B cell (primary cell): ENCODE measurements around the gene TTC9C. TPM values are rescaled to one million over a fixed set of nuclear protein-coding genes. Genes with fewer than 3 reads are reported as not detected.
A peak's percentile ranks its signal among the peaks of the same experiment; 100 is the strongest.

ENCODE experiments used
- ATAC-seq: fragments of 200-7000 bp; cut with Tn5 transposase; one replicate; pipeline ENCODE4 v1.10.0; 2021; ENCODE audit warnings: low read depth, mild to moderate bottlenecking, moderate number of reproducible peaks, moderate library complexity
- CTCF ChIA-PET: fragments of 350-600 bp; sonication (Branson Sonifier 250); formaldehyde crosslinking; loops from one replicate; lab custom pipeline; 2021; ENCODE audit warnings: antibody characterized with exemption, inconsistent platforms; lab: Charles Lee
- POLR2A ChIA-PET: fragments of 350-600 bp; sonication (Branson Sonifier 250); formaldehyde crosslinking; loops from one replicate; lab custom pipeline; 2021; ENCODE audit warnings: antibody characterized with exemption; lab: Charles Lee
- DNase-seq: peaks from one replicate; pipeline ENCODE4 v3.0.0; 2013
- H2AFZ ChIP-seq: 2 replicates; pipeline ENCODE4 v1.6.1; 2012; ENCODE audit warnings: mild to moderate bottlenecking, low read depth, low read length; ENCODE audit not compliant: insufficient read depth, poor library complexity, severe bottlenecking
- H3K27ac ChIP-seq, 2 donors: 1 replicate in 1 of 2; 2 replicates in 1 of 2; pipeline ENCODE4 v1.5.1; 2012 to 2013; ENCODE audit warnings: low read length in 2 of 2, mild to moderate bottlenecking in 2 of 2, moderate library complexity in 1 of 2
- H3K27me3 ChIP-seq, 4 experiments: fragments of 200-600 bp in 1 of 4; sonication (generic) in 1 of 4; replicated peaks in 1 of 4; 1 replicate in 2 of 4; 2 replicates in 2 of 4; pipeline versions ENCODE4 v1.6.1 to v1.7.0; 2013 to 2016; ENCODE audit warnings: low read length in 3 of 4, mild to moderate bottlenecking in 2 of 4, mixed read lengths in 1 of 4, moderate library complexity in 1 of 4; ENCODE audit not compliant: insufficient read depth in 4 of 4, control insufficient read depth in 3 of 4; ENCODE audit errors: control extremely low read depth in 1 of 4
- H3K36me3 ChIP-seq, 2 experiments: replicated peaks in 1 of 2; 1 replicate in 1 of 2; 2 replicates in 1 of 2; pipeline versions ENCODE4 v1.6.1 to v1.7.1; 2013; ENCODE audit warnings: low read length in 1 of 2; ENCODE audit not compliant: insufficient read depth in 2 of 2, control insufficient read depth in 1 of 2; ENCODE audit errors: control extremely low read depth in 1 of 2, extremely low read depth in 1 of 2
- H3K4me1 ChIP-seq, 2 donors: fragments of 200-600 bp in 1 of 2; sonication (generic) in 1 of 2; 1 replicate in 1 of 2; 2 replicates in 1 of 2; pipeline versions ENCODE4 v1.5.1 to v1.6.1; 2013 to 2017; ENCODE audit warnings: low read length in 2 of 2; ENCODE audit not compliant: control insufficient read depth in 2 of 2, insufficient read depth in 2 of 2
- H3K4me2 ChIP-seq: replicated peaks from 2 replicates; pipeline ENCODE3; 2012; ENCODE audit warnings: mild to moderate bottlenecking, low read depth, low read length; ENCODE audit not compliant: poor library complexity, severe bottlenecking
- H3K4me3 ChIP-seq, 5 experiments: fragments of 200-600 bp in 1 of 5; sonication (generic) in 1 of 5; 1 replicate in 3 of 5; 2 replicates in 2 of 5; pipeline versions ENCODE4 v1.5.1 to v1.7.0; 2011 to 2016; ENCODE audit warnings: low read length in 4 of 5, mild to moderate bottlenecking in 4 of 5, low read depth in 2 of 5, control low read depth in 1 of 5, moderate library complexity in 1 of 5; ENCODE audit not compliant: insufficient read depth in 1 of 5; ENCODE audit errors: control extremely low read depth in 1 of 5, extremely low read depth in 1 of 5
- H3K79me2 ChIP-seq: fragments of 200-600 bp; sonication (generic); one replicate; pipeline ENCODE4 v1.6.0; 2016; ENCODE audit warnings: low read length; ENCODE audit not compliant: control insufficient read depth, insufficient read depth
- H3K9ac ChIP-seq: fragments of 200-600 bp; sonication (generic); 2 replicates; pipeline ENCODE4 v1.6.1; 2017; ENCODE audit warnings: mild to moderate bottlenecking, low read length, moderate library complexity
- H3K9me3 ChIP-seq, 3 donors: one replicate each; pipeline versions ENCODE4 v1.6.1 to v1.7.1; 2013; ENCODE audit warnings: low read length in 2 of 3; ENCODE audit not compliant: control insufficient read depth in 2 of 3, insufficient read depth in 1 of 3; ENCODE audit errors: control extremely low read depth in 1 of 3
- H4K20me1 ChIP-seq: 2 replicates; pipeline ENCODE4 v1.6.0; 2012; ENCODE audit warnings: mild to moderate bottlenecking, low read length; ENCODE audit not compliant: insufficient read depth, control insufficient read depth, poor library complexity, severe bottlenecking
- H3K27ac Mint-ChIP-seq: one replicate; pipeline ENCODE4 v1.8.0; 2021; ENCODE audit warnings: mixed read lengths
- H3K27me3 Mint-ChIP-seq: one replicate; pipeline ENCODE4 v1.8.0; 2021; ENCODE audit warnings: mixed read lengths
- H3K4me1 Mint-ChIP-seq: one replicate; pipeline ENCODE4 v1.8.0; 2021; ENCODE audit warnings: mixed read lengths
- H3K4me3 Mint-ChIP-seq: one replicate; pipeline ENCODE4 v1.8.0; 2021; ENCODE audit warnings: mixed read lengths
- H3K9me3 Mint-ChIP-seq: one replicate; pipeline ENCODE4 v1.8.0; 2022; ENCODE audit warnings: mixed read lengths; ENCODE audit not compliant: insufficient read depth
- CTCF ChIP-seq: fragments of 200-600 bp; IDR thresholded peaks from one replicate; pipeline ENCODE4 v1.8.0; 2022; ENCODE audit warnings: antibody characterized with exemption, mild to moderate bottlenecking
- EZH2 ChIP-seq: IDR thresholded peaks from 2 replicates; pipeline ENCODE4 v1.6.1; 2012; ENCODE audit warnings: borderline replicate concordance, low read depth, mild to moderate bottlenecking, moderate library complexity, low read length; ENCODE audit not compliant: insufficient read depth, poor library complexity, severe bottlenecking
- WGBS: methylation state at CpG from one replicate; pipeline ENCODE4 v1.1.5; 2013; ENCODE audit warnings: missing lambda C conversion rate; ENCODE audit not compliant: insufficient coverage; 5-methylcytosine and 5-hydroxymethylcytosine counted together
- intact Hi-C: fragments of 100-400 bp; cut with micrococcal nuclease; formaldehyde crosslinking; loops from one replicate; pipeline ENCODE4 v1.10.0; 2022
- polyA plus RNA-seq: library from polyadenylated mRNA; depleted of rRNA; stranded (reverse); fragments of >200 nt; gene quantifications from 2 replicates; pipeline ENCODE4 v1.2.3, GENCODE V29; 2012
- total RNA-seq, 2 donors: library from RNA; stranded (reverse); fragments of 120-200 nt in 1 of 2; gene quantifications; 1 replicate in 1 of 2; 2 replicates in 1 of 2; pipeline versions ENCODE4 v1.2.3 to v1.2.4, GENCODE V29; 2013 to 2022

TTC9C gene
- total and polyA plus RNA-seq, 2 donors (not counting 1 experiment from before 2014, with no cell fraction given): 33.5 to 56.3 TPM

GRCh38 chr11:62708392-62708791, 19.9 kb upstream of the TTC9C start:
- POLR2A ChIA-PET: interaction anchor here (0.5 to 6.5 kb wide), 11 partner anchors 19 to 320 kb away, joined by 3 to 66 read pairs (median 11); partner anchors contain the start of genes B3GAT3, C11orf98, CSKMT and HNRNPUL2
- no peaks in the 10 kb centered on the region for H3K27me3 ChIP-seq
- no peak for ATAC-seq
- peak overlapping the region in 4 of 5 experiments; percentile 66 to 91 (median 81) for H3K4me3 ChIP-seq
- Mint-ChIP-seq H3K4me3 (peak overlapping the region; percentile 92), H3K9me3 (no peaks in the 10 kb centered on the region), H3K27me3 (no peaks in the 10 kb centered on the region), H3K27ac (peak overlapping the region; percentile 95), H3K4me1 (peaks cover 61% of the 10 kb centered on the region)
- intact Hi-C loops: loop anchor here (2.0 to 5.0 kb wide), 5 partner anchors 78 to 149 kb away; partner anchors contain the start of genes EEF1G, TMEM179B and TUT1
- H3K9me3 ChIP-seq: no peaks in the 10 kb centered on the region
- no peak for DNase-seq
- H4K20me1 ChIP-seq: no peaks in the 10 kb centered on the region
- H3K27ac ChIP-seq: peak overlapping the region; percentile 90 to 93
- peak overlapping the region; percentile 89 for H3K9ac ChIP-seq
- WGBS: 96% methylated on average over 5 of the region's 5 CpGs
- peaks cover 0 to 23% of the 10 kb centered on the region in 2 experiments for H3K36me3 ChIP-seq
- H2AFZ ChIP-seq: peak overlapping the region; percentile 99
- H3K79me2 ChIP-seq: peaks cover 25% of the 10 kb centered on the region
- peak overlapping the region; percentile 95 for H3K4me2 ChIP-seq
- H3K4me1 ChIP-seq: peaks cover 39 to 52% of the 10 kb centered on the region in 2 donors
- TF ChIP-seq CTCF (no peak), EZH2 (no peak)
- CTCF ChIA-PET: interaction anchor here (0.8 to 1.4 kb wide), 6 partner anchors 11 to 78 kb away, joined by 3 to 5 read pairs (median 3); partner anchors contain the start of genes HNRNPUL2 and UQCC3

GRCh38 chr11:62708793-62709192, 19.5 kb upstream of the TTC9C start:
- Histone ChIP-seq H4K20me1 (no peaks in the 10 kb centered on the region), H3K4me3 (peak overlapping the region; percentile 66 to 91 (median 87)), H3K9me3 (no peaks in the 10 kb centered on the region), H3K4me2 (peak overlapping the region; percentile 95), H3K36me3 (peaks cover 0 to 27% of the 10 kb centered on the region in 2 experiments), H3K79me2 (peaks cover 25% of the 10 kb centered on the region), H3K9ac (peak overlapping the region; percentile 89), H3K4me1 (peaks cover 39 to 52% of the 10 kb centered on the region in 2 donors), H3K27me3 (no peaks in the 10 kb centered on the region), H3K27ac (peak overlapping the region; percentile 90 to 93), H2AFZ (peak overlapping the region; percentile 99)
- TF ChIP-seq CTCF (no peak), EZH2 (no peak)
- POLR2A ChIA-PET: interaction anchor here (0.6 to 6.5 kb wide), 20 partner anchors 19 to 173 kb away, joined by 3 to 66 read pairs (median 5); partner anchors contain the start of genes B3GAT3, C11orf98, CSKMT and EEF1G
- 0% methylated on average over 7 of the region's 7 CpGs for WGBS
- no peak for DNase-seq
- H3K9me3 Mint-ChIP-seq: no peaks in the 10 kb centered on the region
- peaks cover 65% of the 10 kb centered on the region for H3K4me1 Mint-ChIP-seq
- H3K27me3 Mint-ChIP-seq: no peaks in the 10 kb centered on the region
- no peak for ATAC-seq
- peak overlapping the region; percentile 92 for H3K4me3 Mint-ChIP-seq
- H3K27ac Mint-ChIP-seq: peak overlapping the region; percentile 95
- CTCF ChIA-PET: interaction anchor here (0.8 to 1.4 kb wide), 6 partner anchors 18 to 115 kb away, joined by 3 to 5 read pairs (median 3); partner anchors contain the start of genes C11orf98, CSKMT, HNRNPUL2 and UQCC3
- intact Hi-C loops: loop anchor here (1.0 to 5.0 kb wide), 11 partner anchors 19 to 149 kb away; partner anchors contain the start of genes EEF1G, GANAB, HNRNPUL2 and INTS5
